Heart left ventricle (tissue), 16 donors: Measurements from ENCODE around the gene TPX2. TPM values are rescaled to one million over a fixed set of nuclear protein-coding genes. Genes with fewer than 3 reads are reported as not detected.

Experiments used
- ATAC-seq, 4 donors: fragments of 200-7000 bp; cut with Tn5 transposase; one replicate each; pipeline ENCODE4 v1.9.1; 2020 to 2022; ENCODE audit warnings: moderate library complexity in 4 of 4, mild to moderate bottlenecking in 3 of 4, moderate number of reproducible peaks in 1 of 4
- DNase-seq, 5 donors: peaks; one replicate each; pipeline ENCODE4 v3.0.0-alpha.2; 2020
- H3K27ac ChIP-seq, 12 donors: fragments of 200-600 bp; sonication (generic) in 4 of 12; one replicate each; pipeline versions ENCODE4 v1.5.0 to v1.8.0; 2016 to 2022; ENCODE audit warnings: mild to moderate bottlenecking in 2 of 12
- H3K27me3 ChIP-seq, 9 donors: fragments of 200-600 bp; sonication (generic) in 2 of 9; one replicate each; pipeline versions ENCODE4 v1.5.1 to v1.8.0; 2016 to 2022; ENCODE audit warnings: mild to moderate bottlenecking in 3 of 9
- H3K36me3 ChIP-seq, 9 donors: fragments of 200-600 bp; sonication (generic) in 2 of 9; one replicate each; pipeline versions ENCODE4 v1.5.0 to v1.8.0; 2018 to 2022; ENCODE audit warnings: mild to moderate bottlenecking in 2 of 9
- H3K4me1 ChIP-seq, 12 donors: fragments of 200-600 bp; sonication (generic) in 4 of 12; one replicate each; pipeline versions ENCODE4 v1.5.0 to v1.8.0; 2016 to 2022; ENCODE audit warnings: mild to moderate bottlenecking in 3 of 12
- H3K4me3 ChIP-seq, 12 donors: fragments of 200-600 bp; sonication (generic) in 4 of 12; one replicate each; pipeline versions ENCODE4 v1.5.0 to v1.8.0; 2017 to 2022; ENCODE audit warnings: mild to moderate bottlenecking in 9 of 12, moderate library complexity in 4 of 12
- H3K9me3 ChIP-seq, 12 donors: fragments of 200-600 bp; sonication (generic) in 4 of 12; one replicate each; pipeline versions ENCODE4 v1.5.0 to v1.8.0; 2016 to 2022; ENCODE audit warnings: mild to moderate bottlenecking in 1 of 12
- CTCF ChIP-seq, 12 donors: fragments of 200-600 bp; sonication (generic) in 4 of 12; IDR thresholded peaks; one replicate each; pipeline versions ENCODE4 v1.5.0 to v1.8.0; 2018 to 2022; ENCODE audit warnings: antibody characterized with exemption in 12 of 12, mild to moderate bottlenecking in 5 of 12
- POLR2A ChIP-seq, 2 donors: fragments of 450-650 bp; IDR thresholded peaks; one replicate each; pipeline ENCODE4 v1.6.1; 2017; ENCODE audit warnings: antibody characterized with exemption in 2 of 2, mild to moderate bottlenecking in 2 of 2, moderate library complexity in 2 of 2
- WGBS, 4 donors: extraction: QIAGEN DNeasy Blood & Tissue Kit in 2 of 4; methylation state at CpG; one replicate each; pipeline versions ENCODE4 v1.1.5 to v1.1.7; 2013 to 2018; 5-methylcytosine and 5-hydroxymethylcytosine counted together
- intact Hi-C, 10 donors: fragments of 100-400 bp; cut with DNase I; formaldehyde crosslinking; loops; one replicate each; pipeline versions ENCODE4 v1.11.1 to v1.14.2; 2022
- polyA plus RNA-seq, 2 donors: library from polyadenylated mRNA; stranded (reverse); fragments of 200-250 nt; gene quantifications; one replicate each; pipeline ENCODE4 v1.2.3, GENCODE V29; 2013
- total RNA-seq, 9 donors: library from RNA; depleted of rRNA in 2 of 9; stranded (reverse); fragments of >200 nt in 2 of 9; fragmentation: NEBNext Ultra II Directional in 3 of 9; extraction: Animal tissue kit (Norgen Biotek cat#: 25700) in 3 of 9; gene quantifications; one replicate each; pipeline versions ENCODE4 v1.1.0 to v1.2.4, GENCODE V29; 2016 to 2023
- donor health status: ischemic (EF 13 %, LVEDD 7.1; RV severe dilation, severe dysfunction).
- donor health status: healthy with polysubstance abuse.
- donor health status: DM: no; HTN: yes; CAD: no.
- donor health status: DM: no; HTN: no; CAD: no.
- donor health status: ischemic (EF 25% LVEDD 6.9; RV normal size, moderate dysfunction).
- donor health status: ischemic (EF 25% LVEDD 5.7; RV mildly dilated, moderate dysfunction).
- donor health status: healthy.
- donor health status: DM: yes; HTN: yes; CAD: no.
- donor health status: ischemic (EF 35%, LVEDD 5.7; RV mildly dilated, moderate dysfunction).
- donor health status: nonischemic (EF 11% LVEDD 7.7; RV severe dilation, severe dysfunction).
- donor health status: DM: yes; HTN: yes; CAD: no.
- donor health status: PGD.
- donor health status: ischemic (EF 29% LVEDD 5.4; RV normal size, mild dysfunction).
- donor health status: nonischemic (EF 23%, LVEDD 6.1; RV moderate dilation, normal function).

The TPX2 gene
- total and polyA plus RNA-seq, 11 donors = 0.04 to 15.2 (median 0.77) TPM

GRCh38 chr20:31790401-31790800 lies 51.3 kb downstream of the TPX2 start:
- Histone ChIP-seq H3K4me1 (no peaks in the 10 kb centered on the region), H3K27me3 (no peaks in the 10 kb centered on the region), H3K4me3 (no peak overlapping the region), H3K27ac (no peak overlapping the region), H3K36me3 (peaks cover 0 to 32% (median 0%) of the 10 kb centered on the region in 9 donors), H3K9me3 (no peaks in the 10 kb centered on the region)
- ATAC-seq = no peak
- WGBS, 4 donors = 95 to 98% (median 96%) methylated on average over 3 of the region's 3 CpGs
- no peak for DNase-seq
- no peak for TF ChIP-seq POLR2A (IDR thresholded peaks at IDR 0.05)
- no peak for TF ChIP-seq CTCF (IDR thresholded peaks at IDR 0.05)
- intact Hi-C loops = no loop called here

- Histone ChIP-seq H3K27me3 (no peaks in the 10 kb centered on the region), H3K9me3 (no peaks in the 10 kb centered on the region), H3K4me3 (no peak overlapping the region), H3K4me1 (no peaks in the 10 kb centered on the region), H3K27ac (no peak overlapping the region), H3K36me3 (peaks cover 0 to 46% (median 0%) of the 10 kb centered on the region in 9 donors)
- TF ChIP-seq POLR2A (IDR thresholded peaks at IDR 0.05) = no peak
- no peak for TF ChIP-seq CTCF (IDR thresholded peaks at IDR 0.05)
- 86 to 94% (median 89%) methylated on average over 3 of the region's 3 CpGs for WGBS, 4 donors
- ATAC-seq (no peak), DNase-seq (no peak)
- intact Hi-C loops = no loop called here
Observed at GRCh38 chr20:31797364-31797763, 58.3 kb downstream of the TPX2 start.

- intact Hi-C loops = no loop called here
- ATAC-seq (no peak), DNase-seq (no peak)
- H3K9me3 ChIP-seq = no peaks in the 10 kb centered on the region
- H3K27me3 ChIP-seq = no peaks in the 10 kb centered on the region
- TF ChIP-seq CTCF (IDR thresholded peaks at IDR 0.05) (no peak), POLR2A (IDR thresholded peaks at IDR 0.05) (no peak)
- no peak overlapping the region for H3K4me3 ChIP-seq
- peaks cover 0 to 26% (median 0%) of the 10 kb centered on the region in 9 donors for H3K36me3 ChIP-seq
- peaks cover 0 to 5% (median 0%) of the 10 kb centered on the region in 12 donors for H3K4me1 ChIP-seq
- H3K27ac ChIP-seq = no peak overlapping the region
- 52 to 62% (median 59%) methylated on average over 7 of the region's 7 CpGs for WGBS, 4 donors
Observed at GRCh38 chr20:31801508-31801907, 62.4 kb downstream of the TPX2 start.

- H3K4me3 ChIP-seq = no peak overlapping the region
- H3K27me3 ChIP-seq = no peaks in the 10 kb centered on the region
- peaks cover 0 to 13% (median 0%) of the 10 kb centered on the region in 12 donors for H3K4me1 ChIP-seq
- H3K36me3 ChIP-seq = peaks cover 0 to 18% (median 0%) of the 10 kb centered on the region in 9 donors
- WGBS, 4 donors = 89 to 94% (median 94%) methylated on average over 7 of the region's 7 CpGs
- DNase-seq (no peak), ATAC-seq (no peak)
- TF ChIP-seq POLR2A (IDR thresholded peaks at IDR 0.05) (no peak), CTCF (IDR thresholded peaks at IDR 0.05) (no peak)
- no peak overlapping the region for H3K27ac ChIP-seq
- H3K9me3 ChIP-seq = no peaks in the 10 kb centered on the region
- intact Hi-C loops = no loop called here
Observed at GRCh38 chr20:31803552-31804291, 64.6 kb downstream of the TPX2 start.
